ENCODE results near the gene PCP2.

Gene PCP2

DNA sequence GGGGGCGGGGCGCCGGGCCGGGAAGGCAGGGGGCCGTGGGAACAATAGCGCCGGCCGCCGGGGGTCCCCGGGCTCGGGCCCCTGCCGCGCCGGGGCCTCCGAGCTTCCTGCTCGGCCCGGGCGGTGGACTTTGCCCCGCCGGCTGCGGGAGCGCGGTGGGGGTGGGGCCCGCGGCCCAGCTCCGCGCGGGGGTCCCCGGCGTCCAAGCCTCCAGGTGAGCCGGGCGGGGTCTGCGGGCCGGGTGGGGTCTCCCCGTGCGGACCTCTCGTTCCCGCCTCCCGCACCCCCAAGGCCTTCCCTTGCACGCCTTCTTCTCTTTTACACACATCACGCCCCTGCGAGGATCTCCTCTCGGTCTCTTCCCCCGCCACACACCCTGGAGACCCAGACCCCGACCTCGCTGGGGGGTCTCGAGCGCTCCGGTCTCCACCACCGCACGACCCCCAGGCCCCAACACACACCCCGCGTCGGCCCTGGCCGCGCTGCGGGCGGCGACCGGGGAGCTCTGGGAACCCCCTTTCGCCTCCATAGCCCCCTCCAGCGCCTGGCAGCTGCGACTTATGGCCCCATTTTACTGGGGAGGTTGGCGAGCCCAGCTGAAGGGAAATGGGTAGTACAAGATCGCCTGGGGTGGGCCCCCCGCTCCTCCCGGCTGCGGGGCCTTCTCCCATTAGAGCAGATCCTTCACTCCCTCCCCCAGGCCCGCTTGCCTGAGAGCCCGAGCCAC, 37.1 kb downstream of the PCP2 start:
- no peak for DNase-seq (ENCODE audit: low read depth)

DNA sequence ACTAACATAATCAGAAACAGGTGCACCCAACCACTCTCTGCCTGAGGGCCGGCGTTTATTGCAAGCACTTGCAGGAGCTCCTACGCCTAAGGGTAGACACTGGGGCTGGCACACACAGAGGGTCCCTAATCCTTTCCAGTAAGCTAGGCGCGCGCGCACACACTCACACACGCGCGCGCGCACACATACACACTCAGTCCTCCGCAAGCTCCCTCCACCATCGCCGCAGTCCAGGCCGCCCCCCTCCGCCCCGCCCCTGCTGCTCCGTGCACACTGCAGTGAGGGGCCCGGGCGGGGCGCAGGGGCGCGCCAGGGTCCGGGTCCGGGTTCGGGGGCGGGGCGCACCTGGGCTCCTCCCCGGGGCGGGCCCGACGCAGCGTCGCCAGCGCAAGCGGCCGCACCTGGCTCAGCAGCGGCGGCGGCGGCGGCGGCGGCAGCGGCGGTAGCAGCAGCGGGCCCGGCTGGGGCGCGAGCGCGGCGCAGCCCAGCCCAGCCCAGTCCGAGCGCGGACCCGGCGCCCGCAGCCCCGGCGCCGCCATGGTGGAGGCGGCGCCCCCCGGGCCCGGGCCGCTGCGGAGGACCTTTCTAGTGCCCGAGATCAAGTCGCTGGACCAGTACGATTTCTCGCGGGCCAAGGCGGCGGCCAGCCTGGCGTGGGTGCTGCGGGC, 37.9 kb downstream of the PCP2 start, which contains the start of gene CAMSAP3:
TSS of gene CAMSAP3 (plus strand) at position 398 of the 668 bp plus-strand sequence. CDS start at position 538, 140 bp downstream.
- peak; percentile 26 for DNase-seq (ENCODE audit: low read depth)

DNA sequence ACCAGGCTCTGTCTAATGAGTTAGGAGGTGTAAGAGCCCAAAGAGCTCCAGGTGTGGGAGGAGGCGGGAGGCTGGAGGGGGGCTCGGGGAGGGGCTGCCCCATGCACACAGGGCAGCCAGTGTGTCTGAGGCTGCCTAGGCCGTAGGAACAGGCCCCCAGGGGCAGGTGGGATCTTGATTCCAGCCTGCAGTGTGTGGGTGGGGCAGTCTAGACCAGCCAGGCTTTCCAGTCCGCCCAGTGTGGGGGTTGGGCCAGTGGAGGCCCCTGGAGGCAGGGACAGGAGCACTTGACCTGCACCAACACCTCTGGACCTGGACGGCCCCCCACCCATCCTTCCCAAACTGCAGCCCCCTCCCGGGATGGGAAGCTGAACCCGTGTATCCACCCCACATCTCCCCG, 43.3 kb downstream of the PCP2 start:
- no peak for DNase-seq (ENCODE audit: low read depth)

DNA sequence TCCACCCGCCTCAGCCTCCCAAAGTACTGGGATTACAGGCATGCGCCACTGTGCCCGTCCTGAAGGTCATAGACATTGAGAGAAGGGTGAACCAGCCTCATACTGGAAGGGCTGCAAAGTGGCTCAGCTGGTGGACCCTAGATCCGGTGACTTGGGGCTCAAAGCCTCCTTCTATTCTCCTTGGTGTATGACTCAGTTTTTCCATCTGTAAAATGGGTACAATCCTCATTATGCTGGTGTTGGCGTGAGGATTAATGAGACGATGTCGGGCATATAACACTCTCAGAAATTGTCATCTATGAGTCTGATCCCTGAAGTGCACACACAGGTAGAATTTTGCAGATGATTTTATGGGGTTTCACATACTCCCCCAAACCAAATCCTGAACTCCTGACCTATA, 43.7 kb downstream of the PCP2 start:
- DNase-seq (ENCODE audit: low read depth): no peak

DNA sequence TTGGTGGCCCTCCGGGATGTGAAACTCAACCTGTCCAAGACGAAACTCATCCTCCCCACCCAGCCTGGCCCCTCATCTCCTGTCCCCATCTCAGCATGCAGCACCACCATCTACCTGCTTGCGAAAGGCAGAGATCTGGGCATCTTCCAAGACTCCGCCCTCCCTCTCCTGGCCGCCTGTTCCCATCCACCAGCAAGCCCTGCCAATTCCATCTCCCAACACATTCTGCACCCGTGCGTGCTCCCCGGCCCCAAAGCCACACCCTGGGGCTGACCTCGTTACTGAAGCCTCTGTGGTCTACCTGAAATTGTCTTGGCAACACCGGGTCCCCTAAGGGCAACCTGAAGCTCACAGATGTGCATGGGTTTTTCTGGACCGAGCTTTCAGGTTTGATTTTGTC, 51.1 kb downstream of the PCP2 start:
- no peak for DNase-seq (ENCODE audit: low read depth)
